PC-3 (cell line): ENCODE measurements around the gene GALNS.

ENCODE experiments used
- CTCF ChIP-seq: fragments of 300-600 bp; sonication (generic); conservative IDR thresholded peaks from 2 replicates; pipeline ENCODE4 v1.5.1; 2017; ENCODE audit warnings: antibody characterized with exemption, low read depth, mild to moderate bottlenecking, low read length
- EZH2 ChIP-seq: fragments of 300-600 bp; sonication (generic); IDR thresholded peaks from one replicate; pipeline ENCODE4 v1.6.1; 2017; ENCODE audit warnings: antibody characterized with exemption, mild to moderate bottlenecking, low read length; ENCODE audit not compliant: unreplicated experiment
- EZH2phosphoT487 ChIP-seq: fragments of 300-600 bp; sonication (generic); IDR thresholded peaks from 2 replicates; pipeline ENCODE4 v1.6.1; 2018; ENCODE audit warnings: mild to moderate bottlenecking, antibody characterized with exemption, low read length, borderline replicate concordance

GRCh38 chr16:88824256-88825077 is 32.3 kb downstream of the GALNS start:
- TF ChIP-seq CTCF (no peak), EZH2phosphoT487 (no peak), EZH2 (no peak)
